K562 (cell line): ENCODE results near the gene MTMR4.

Experiments used
- AFF1 ChIP-seq, 2 experiments: fragments of 450-650 bp; IDR thresholded peaks; 2 replicates each; pipeline ENCODE4 v1.6.1; 2018; ENCODE audit warnings: mild to moderate bottlenecking in 2 of 2, low read depth in 1 of 2; ENCODE audit not compliant: partially characterized antibody in 2 of 2
- POLR2A ChIP-seq: fragments of 450-650 bp; conservative IDR thresholded peaks from 2 replicates; pipeline ENCODE4 v1.6.1; 2016

GRCh38 chr17:58488428-58488890 lies 26.0 kb downstream of the MTMR4 start:
- TF ChIP-seq POLR2A (no peak), AFF1 (IDR thresholded peaks at IDR 0.05; ENCODE audit: low read depth in 1 of 2, partially characterized antibody in 2 of 2) (no peak)
